Renal pelvis (tissue), 12 donors: ENCODE results near the gene ATP23. TPM values are rescaled to one million over a fixed set of nuclear protein-coding genes. Genes with fewer than 3 reads are reported as not detected.

Experiments used
- DNase-seq: peaks from one replicate; pipeline ENCODE4 v3.0.0-alpha.2; 2013
- long read RNA-seq, 16 experiments: transcript quantifications; one replicate each; lab custom pipeline, GENCODE V29; 2026
- polyA plus RNA-seq, 3 donors: library from polyadenylated mRNA; unstranded; fragments of 120-200 nt; gene quantifications; one replicate each; pipeline ENCODE4 v1.2.1, GENCODE V29; 2013; ENCODE audit not compliant: insufficient read length in 3 of 3

The ATP23 gene
- 10 to 100 TPM; 11.6 to 12.6 (median 12.3) TPM for polyA plus RNA-seq
- long read RNA-seq, donor 1, transcript ATP23-201 (6 exons, 1,245 nt), result major isoform, 5 of 59 reads
- long read RNA-seq, donor 1, partial matches to known transcripts, result 0 of 59 reads
- long read RNA-seq, donor 1, other reads (novel, unspliced or antisense), result 54 of 59 reads
- long read RNA-seq, donor 2, transcript ATP23-201 (6 exons, 1,245 nt), result major isoform, 7 of 8 reads
- long read RNA-seq, donor 2, partial matches to known transcripts, result 0 of 8 reads
- long read RNA-seq, donor 2, other reads (novel, unspliced or antisense), result 0 of 8 reads
- long read RNA-seq, donor 3, transcript ATP23-201 (6 exons, 1,245 nt), result major isoform, 8 of 8 reads
- long read RNA-seq, donor 3, partial matches to known transcripts, result 0 of 8 reads
- long read RNA-seq, donor 3, other reads (novel, unspliced or antisense), result 0 of 8 reads
- long read RNA-seq, donor 4, transcript ATP23-201 (6 exons, 1,245 nt), result major isoform, 5 of 5 reads
- long read RNA-seq, donor 4, partial matches to known transcripts, result 0 of 5 reads
- long read RNA-seq, donor 4, other reads (novel, unspliced or antisense), result 0 of 5 reads
- long read RNA-seq, donor 5, partial matches to known transcripts, result 0 of 1 reads
- long read RNA-seq, donor 5, other reads (novel, unspliced or antisense), result 0 of 1 reads
- long read RNA-seq, donor 6, transcript ATP23-201 (6 exons, 1,245 nt), result major isoform, 5 of 41 reads
- long read RNA-seq, donor 6, partial matches to known transcripts, result 0 of 41 reads
- long read RNA-seq, donor 6, other reads (novel, unspliced or antisense), result 36 of 41 reads
- long read RNA-seq, donor 7, transcript ATP23-201 (6 exons, 1,245 nt), result major isoform, 7 of 7 reads
- long read RNA-seq, donor 7, partial matches to known transcripts, result 0 of 7 reads
- long read RNA-seq, donor 7, other reads (novel, unspliced or antisense), result 0 of 7 reads
- long read RNA-seq, donor 8, partial matches to known transcripts, result 0 of 4 reads
- long read RNA-seq, donor 8, other reads (novel, unspliced or antisense), result 0 of 4 reads
- long read RNA-seq, donor 9, partial matches to known transcripts, result 0 of 3 reads
- long read RNA-seq, donor 9, other reads (novel, unspliced or antisense), result 0 of 3 reads
- long read RNA-seq, donor 10, transcript ATP23-201 (6 exons, 1,245 nt), result major isoform, 5 of 5 reads
- long read RNA-seq, donor 10, partial matches to known transcripts, result 0 of 5 reads
- long read RNA-seq, donor 10, other reads (novel, unspliced or antisense), result 0 of 5 reads
- long read RNA-seq, donor 11, transcript ATP23-201 (6 exons, 1,245 nt), result major isoform, 6 of 40 reads
- long read RNA-seq, donor 11, partial matches to known transcripts, result 0 of 40 reads
- long read RNA-seq, donor 11, other reads (novel, unspliced or antisense), result 33 of 40 reads
- long read RNA-seq, donor 12, transcript ATP23-201 (6 exons, 1,245 nt), result major isoform, 7 of 7 reads
- long read RNA-seq, donor 12, partial matches to known transcripts, result 0 of 7 reads
- long read RNA-seq, donor 12, other reads (novel, unspliced or antisense), result 0 of 7 reads
- long read RNA-seq, donor 13, transcript ATP23-201 (6 exons, 1,245 nt), result major isoform, 6 of 6 reads
- long read RNA-seq, donor 13, partial matches to known transcripts, result 0 of 6 reads
- long read RNA-seq, donor 13, other reads (novel, unspliced or antisense), result 0 of 6 reads
- long read RNA-seq, donor 14, result 0 reads
- long read RNA-seq, donor 15, transcript ATP23-201 (6 exons, 1,245 nt), result major isoform, 5 of 5 reads
- long read RNA-seq, donor 15, partial matches to known transcripts, result 0 of 5 reads
- long read RNA-seq, donor 15, other reads (novel, unspliced or antisense), result 0 of 5 reads
- long read RNA-seq, donor 16, partial matches to known transcripts, result 11 of 63 reads
- long read RNA-seq, donor 16, other reads (novel, unspliced or antisense), result 48 of 63 reads

DNA sequence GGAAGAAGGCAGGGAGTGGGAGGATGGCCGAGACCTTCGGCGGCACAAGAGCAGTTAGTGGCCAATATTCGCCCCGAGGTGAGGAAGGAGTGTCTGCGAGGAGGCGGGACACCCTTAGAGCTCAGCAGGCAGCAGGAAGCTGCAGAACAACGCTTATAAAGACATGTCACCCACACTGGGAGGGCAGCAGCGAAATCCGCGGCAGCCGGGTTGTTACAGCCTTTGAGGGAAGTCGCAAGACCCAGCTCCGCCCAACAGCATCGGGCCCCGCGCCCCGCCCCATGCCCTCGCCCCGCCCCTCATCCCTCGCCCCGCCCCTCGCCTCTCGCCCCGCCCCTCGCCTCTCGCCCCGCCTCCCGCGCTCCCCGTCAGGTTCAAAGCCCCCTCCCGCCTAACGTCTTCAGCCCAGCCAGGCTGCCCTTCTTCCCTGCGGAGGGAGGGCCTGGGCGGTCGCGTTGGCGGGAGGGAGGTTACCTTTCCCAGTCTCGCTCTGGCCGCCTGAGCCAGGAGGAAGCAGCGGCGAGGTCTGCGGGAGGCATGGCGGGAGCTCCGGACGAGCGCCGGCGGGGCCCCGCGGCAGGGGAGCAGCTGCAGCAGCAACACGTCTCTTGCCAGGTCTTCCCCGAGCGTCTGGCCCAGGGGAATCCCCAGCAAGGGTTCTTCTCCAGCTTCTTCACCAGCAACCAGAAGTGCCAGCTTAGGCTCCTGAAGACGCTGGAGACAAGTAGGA is at the start of gene ATP23:
Gene ATP23 (plus strand): TSS at position 403 of the 730 bp plus-strand sequence. CDS start 135 bp downstream, at position 538.
- peak; percentile 89 for DNase-seq

- no peak for DNase-seq
These were observed 49.0 kb upstream of the ATP23 start for GRCh38 chr12:57892232-57892972.

- peak; percentile 94 for DNase-seq
These were observed 47.7 kb upstream of the ATP23 start for GRCh38 chr12:57893431-57894353.

- DNase-seq, result no peak
These were observed 46.7 kb upstream of the ATP23 start for GRCh38 chr12:57894399-57895292.

- DNase-seq, result no peak
These were observed 45.8 kb upstream of the ATP23 start for GRCh38 chr12:57895389-57896114.

DNA sequence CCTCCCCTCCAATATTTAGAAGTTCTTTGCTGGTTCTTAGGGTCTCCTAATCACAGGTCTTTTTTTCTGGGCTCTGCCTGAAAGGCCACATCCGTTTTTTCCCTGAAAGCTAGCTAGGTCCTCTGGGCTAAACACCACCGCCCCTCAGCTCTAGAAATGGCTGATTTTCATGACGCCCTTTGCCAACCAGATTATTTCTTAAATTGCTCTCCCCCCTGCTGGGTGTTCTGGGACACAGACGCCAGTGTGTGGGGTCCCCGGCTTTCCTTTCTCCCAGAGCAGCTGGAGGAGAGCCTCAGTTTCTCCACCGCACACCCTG is 45.3 kb upstream of the ATP23 start:
- DNase-seq, result peak; percentile 36

DNA sequence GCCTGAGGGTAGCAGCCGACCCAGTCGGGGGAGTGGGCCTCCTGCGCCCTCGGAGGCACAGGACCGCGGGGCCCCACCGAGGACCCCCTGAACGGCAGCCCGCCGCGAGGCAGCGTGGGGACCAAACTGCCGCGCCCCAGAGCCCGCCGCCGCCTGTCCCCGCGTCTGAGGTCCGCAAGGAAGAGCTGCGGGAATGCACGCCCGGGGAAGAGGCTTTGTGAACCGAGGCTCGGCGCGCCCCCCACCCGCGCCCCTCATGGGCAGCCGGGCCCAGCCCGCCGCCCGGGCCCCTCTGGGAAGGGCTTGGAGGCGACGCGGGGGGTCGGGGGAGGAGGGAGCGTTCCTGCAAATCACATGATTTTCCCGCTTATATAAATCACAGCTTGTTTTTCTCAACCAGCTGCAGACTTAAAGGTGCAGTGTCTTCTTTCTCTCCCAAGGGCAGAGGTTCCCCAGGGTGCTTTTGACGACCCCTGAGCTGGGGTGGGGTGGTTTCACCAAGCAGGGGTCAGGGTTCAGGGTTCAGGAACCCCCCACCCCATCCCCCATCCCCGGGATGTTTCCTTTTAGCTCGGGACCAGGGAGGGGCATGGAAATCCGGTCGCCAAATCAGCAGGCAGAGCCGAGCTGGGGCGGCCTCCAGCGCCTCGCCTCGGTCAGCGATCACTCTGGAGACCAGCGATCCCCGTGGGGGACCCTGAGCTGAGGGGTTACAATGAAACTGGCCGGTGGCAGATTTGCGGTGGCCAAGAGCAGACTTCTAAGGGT is 44.7 kb upstream of the ATP23 start:
- DNase-seq, result peak; percentile 84

DNA sequence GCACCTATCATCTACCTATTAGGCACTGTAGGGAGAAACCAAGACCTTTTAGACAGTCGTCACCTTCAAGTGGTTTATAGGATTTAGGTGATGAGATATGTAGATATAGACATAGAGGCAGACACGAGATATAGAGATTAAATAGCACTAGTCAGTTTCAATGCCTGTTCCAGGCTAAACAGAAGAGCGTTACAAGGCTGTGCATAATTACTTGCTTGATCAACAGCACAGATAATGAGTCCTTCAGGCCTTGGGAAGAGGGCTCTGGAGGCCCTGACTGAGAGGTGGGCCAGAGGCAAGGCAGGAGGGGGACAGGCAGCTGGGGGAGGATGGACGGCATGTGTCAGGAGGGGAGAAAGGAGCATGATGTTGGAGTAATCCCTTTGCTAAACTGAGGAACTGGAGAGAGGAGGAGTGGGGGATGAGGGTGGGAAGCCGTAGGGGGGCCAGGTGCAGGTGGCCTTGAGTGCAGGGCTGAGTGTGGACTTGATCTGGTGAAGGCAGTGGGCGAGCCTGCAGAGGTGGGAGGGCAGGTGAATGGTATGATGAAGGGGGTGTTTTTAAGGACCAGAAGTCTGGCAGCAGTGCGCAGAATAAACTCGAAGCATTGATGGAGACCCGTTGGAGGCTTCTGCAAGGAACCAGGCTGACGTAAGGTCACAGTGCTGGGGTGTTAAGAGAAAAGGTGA is 43.9 kb upstream of the ATP23 start:
- DNase-seq, result no peak

- no peak for DNase-seq
These were observed 42.9 kb upstream of the ATP23 start for GRCh38 chr12:57898308-57898970.

DNA sequence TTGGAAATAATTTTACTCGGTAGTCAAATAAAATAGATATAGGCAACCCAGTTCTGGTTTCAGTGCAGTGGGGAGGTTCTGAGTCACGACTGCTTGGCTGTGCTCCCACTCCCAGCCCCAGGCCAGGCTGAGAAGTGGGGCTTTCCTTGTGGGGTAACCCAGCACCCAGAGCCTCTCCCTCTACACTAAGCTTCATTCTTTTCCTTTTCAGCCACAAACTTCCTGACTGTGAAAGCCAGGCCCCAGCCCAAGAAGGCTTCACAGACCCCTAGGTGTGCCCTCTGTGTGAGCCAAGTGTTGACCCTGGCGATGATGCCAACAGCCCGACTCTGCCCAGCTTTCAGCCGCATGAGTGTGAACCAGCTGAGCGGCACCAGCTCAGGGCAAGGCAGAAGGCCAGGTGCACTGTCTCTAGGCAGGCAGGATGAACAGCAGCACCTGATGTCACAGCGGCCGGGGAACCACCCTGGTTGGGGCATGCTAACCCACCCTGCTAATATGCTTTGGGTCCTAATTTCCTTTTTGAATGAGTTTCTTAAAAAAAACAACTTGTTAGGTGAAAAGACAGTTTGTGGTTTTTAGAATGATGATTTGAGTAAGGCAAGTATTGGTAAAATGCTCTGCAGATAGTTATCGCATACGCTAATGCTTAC is 42.2 kb upstream of the ATP23 start:
- DNase-seq, result no peak

DNA sequence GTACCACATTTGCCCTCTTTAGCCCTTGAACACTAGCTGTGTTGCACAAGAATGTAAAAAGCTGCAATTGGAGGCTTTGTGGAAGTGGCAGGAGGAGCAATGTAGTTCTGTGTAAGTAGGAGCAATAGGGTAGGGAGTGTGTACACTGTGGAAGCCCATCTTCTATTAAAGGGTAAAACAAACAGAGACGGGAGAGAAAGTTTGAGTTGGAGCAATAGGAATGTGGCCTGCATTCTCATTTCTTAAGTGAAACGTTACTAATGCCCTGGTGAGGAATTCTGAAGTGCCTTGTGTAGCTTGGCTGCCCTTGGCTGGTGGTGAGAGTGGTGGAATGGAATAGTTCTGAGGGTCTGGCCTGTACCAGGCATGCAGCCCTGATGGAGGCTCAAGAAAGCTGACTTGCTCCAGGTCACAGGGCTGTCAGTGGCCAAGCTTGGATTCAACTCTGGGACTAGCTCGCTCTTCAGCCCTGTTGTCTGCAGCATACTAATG is 38.8 kb upstream of the ATP23 start:
- DNase-seq, result no peak

- no peak for DNase-seq
These were observed 36.9 kb upstream of the ATP23 start for GRCh38 chr12:57904426-57904825.
